ENCODE results near the gene RAB6A. TPM values are rescaled to one million over a fixed set of nuclear protein-coding genes. Genes with fewer than 3 reads are reported as not detected.
"Not testable (repeated sequence)": the region's sequence is repeated elsewhere in the genome, so short reads cannot be mapped to it uniquely, and the experiment has no call there.

The RAB6A gene
- 91.8 and 92.1 TPM in 2 replicates for total RNA-seq (2014; rRNA removed; shearing (Covaris generic))

- DNase-seq (ENCODE audit: low spot score): peak; percentile 100
Measured at GRCh38 chr11:73760679-73761402, at the start of gene RAB6A. RAB6A (minus strand) TSS chr11:73761074; CDS start chr11:73760635, 439 bp downstream.

GRCh38 chr11:73810637-73811036, 49.8 kb upstream of the RAB6A start:
- DNase-seq (ENCODE audit: low spot score): no peak

GRCh38 chr11:73808052-73808451, 47.2 kb upstream of the RAB6A start:
- no peak for DNase-seq (ENCODE audit: low spot score)

- DNase-seq (ENCODE audit: low spot score): no peak
Measured at GRCh38 chr11:73804712-73805111, 43.8 kb upstream of the RAB6A start.

- DNase-seq (ENCODE audit: low spot score): no peak
Measured at GRCh38 chr11:73801136-73801535, 40.3 kb upstream of the RAB6A start.

GRCh38 chr11:73800276-73800806, 39.5 kb upstream of the RAB6A start:
- no peak for DNase-seq (ENCODE audit: low spot score)

GRCh38 chr11:73797457-73797856, 36.6 kb upstream of the RAB6A start:
- DNase-seq (ENCODE audit: low spot score): no peak

- DNase-seq (ENCODE audit: low spot score): no peak
Measured at GRCh38 chr11:73795925-73796632, 35.2 kb upstream of the RAB6A start.

- no peak for DNase-seq (ENCODE audit: low spot score)
Measured at GRCh38 chr11:73792584-73792983, 31.7 kb upstream of the RAB6A start.

- no peak for DNase-seq (ENCODE audit: low spot score)
Measured at GRCh38 chr11:73789279-73789670, 28.4 kb upstream of the RAB6A start.

- DNase-seq (ENCODE audit: low spot score): peak; percentile 94
Measured at GRCh38 chr11:73787643-73788558, 27.0 kb upstream of the RAB6A start, which contains the start of gene MRPL48. MRPL48 (plus strand) TSS chr11:73787874; CDS start chr11:73787972, 98 bp downstream.

- no peak for DNase-seq (ENCODE audit: low spot score)
Measured at GRCh38 chr11:73787051-73787642, 26.3 kb upstream of the RAB6A start.

- DNase-seq (ENCODE audit: low spot score): not testable (repeated sequence)
Measured at GRCh38 chr11:73785467-73785866, 24.6 kb upstream of the RAB6A start.

- no peak for DNase-seq (ENCODE audit: low spot score)
Measured at GRCh38 chr11:73784734-73785133, 23.9 kb upstream of the RAB6A start.

GRCh38 chr11:73784080-73784634, 23.3 kb upstream of the RAB6A start:
- no peak for DNase-seq (ENCODE audit: low spot score)

GRCh38 chr11:73783483-73784020, 22.7 kb upstream of the RAB6A start:
- no peak for DNase-seq (ENCODE audit: low spot score)

- no peak for DNase-seq (ENCODE audit: low spot score)
Measured at GRCh38 chr11:73781303-73781702, 20.4 kb upstream of the RAB6A start.

- peak; percentile 98 for DNase-seq (ENCODE audit: low spot score)
Measured at GRCh38 chr11:73779084-73779902, 18.4 kb upstream of the RAB6A start.

GRCh38 chr11:73770811-73771210, 9.9 kb upstream of the RAB6A start:
- DNase-seq (ENCODE audit: low spot score): not testable (repeated sequence)

- DNase-seq (ENCODE audit: low spot score): no peak
Measured at GRCh38 chr11:73766763-73767162, 5.9 kb upstream of the RAB6A start.
